GM10266 (cell line): ENCODE results near the gene GCH1.
"Not testable (repeated sequence)": the region's sequence is repeated elsewhere in the genome, so short reads cannot be mapped to it uniquely, and the experiment has no call there.

ENCODE experiments used
- DNase-seq: peaks from one replicate; pipeline ENCODE4 v3.0.0; 2012; ENCODE audit errors: extremely low spot score
- CTCF ChIP-seq: IDR thresholded peaks from 2 replicates; pipeline ENCODE4 v1.5.1; 2012; ENCODE audit warnings: mild to moderate bottlenecking, low read depth; ENCODE audit not compliant: control insufficient read depth, insufficient read depth; ENCODE audit errors: missing control alignments

GCH1 gene

GRCh38 chr14:54805445-54806322 is 96.9 kb downstream of the GCH1 start:
- TF ChIP-seq CTCF: peak; percentile 91
- DNase-seq: peak; percentile 66

DNA sequence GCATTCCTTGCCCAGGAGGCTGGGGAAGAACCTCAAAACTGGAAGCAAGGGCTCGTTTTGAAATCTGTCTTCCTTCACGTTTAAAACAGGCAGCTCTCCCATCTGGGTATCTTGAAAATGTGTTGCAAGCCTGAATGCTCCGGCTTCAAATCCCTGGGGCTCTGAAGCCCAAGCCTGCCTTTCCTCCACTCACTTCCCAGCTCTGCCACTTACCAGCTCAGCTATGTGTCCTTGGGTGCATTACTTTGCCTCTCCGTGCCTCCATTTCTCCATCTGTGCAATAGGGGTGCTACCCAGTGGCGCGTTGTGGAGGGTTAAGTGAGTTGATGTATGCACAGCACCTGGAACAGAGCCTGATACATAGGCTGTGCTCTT is 97.6 kb downstream of the GCH1 start:
- no peak for DNase-seq
- TF ChIP-seq CTCF: no peak

GRCh38 chr14:54804538-54805041 is 98.0 kb downstream of the GCH1 start:
- no peak for DNase-seq
- TF ChIP-seq CTCF: no peak

DNA sequence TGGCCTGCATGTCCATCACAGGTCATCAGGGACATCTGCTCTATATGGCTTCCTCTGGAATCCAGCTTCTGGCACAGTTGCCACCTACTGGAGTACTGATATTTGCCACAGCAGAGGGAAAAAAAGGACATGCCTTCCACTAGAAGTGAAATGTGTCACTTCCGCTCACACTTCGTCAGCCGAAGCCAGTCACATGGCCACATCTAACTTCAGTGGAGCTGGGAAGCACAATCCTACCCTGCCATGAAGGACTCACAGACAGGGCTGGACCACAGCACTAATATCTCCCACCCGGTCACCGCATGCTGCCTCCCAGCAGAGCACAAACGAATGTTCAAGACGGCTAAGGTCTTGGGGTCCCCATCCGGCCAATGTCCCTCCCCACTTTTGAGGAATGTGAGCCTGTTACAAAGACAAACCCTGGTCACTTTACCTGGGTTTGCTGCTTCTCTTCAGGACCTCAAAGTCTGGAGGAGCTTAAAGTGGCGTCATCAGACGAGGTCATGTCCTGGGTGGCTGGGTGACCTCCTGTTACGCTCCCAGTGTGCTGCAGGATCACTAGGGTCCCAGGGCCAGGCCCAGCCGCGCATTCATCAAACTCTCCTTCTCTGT is 98.6 kb downstream of the GCH1 start:
- no peak for TF ChIP-seq CTCF
- no peak for DNase-seq

- DNase-seq: no peak
- no peak for TF ChIP-seq CTCF
Measured at GRCh38 chr14:54803396-54803795, 99.2 kb downstream of the GCH1 start.

DNA sequence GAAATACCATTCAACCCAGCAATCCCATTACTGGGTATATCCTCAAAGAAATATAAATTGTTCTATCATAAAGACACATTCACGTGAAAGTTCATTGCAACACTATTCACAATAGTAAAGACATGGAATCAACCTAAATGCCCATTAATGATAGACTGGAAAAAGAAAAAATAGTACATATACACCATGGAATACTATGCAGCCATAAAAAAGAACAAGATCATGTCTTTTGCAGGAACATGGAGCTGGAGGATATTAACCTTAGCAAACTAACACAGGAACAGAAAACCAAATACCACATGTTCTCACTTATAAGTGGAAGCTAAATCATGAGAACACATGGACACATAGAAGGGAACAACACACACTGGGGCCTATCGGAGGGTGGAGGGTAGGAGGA is 101.1 kb downstream of the GCH1 start:
- not testable (repeated sequence) for DNase-seq

DNA sequence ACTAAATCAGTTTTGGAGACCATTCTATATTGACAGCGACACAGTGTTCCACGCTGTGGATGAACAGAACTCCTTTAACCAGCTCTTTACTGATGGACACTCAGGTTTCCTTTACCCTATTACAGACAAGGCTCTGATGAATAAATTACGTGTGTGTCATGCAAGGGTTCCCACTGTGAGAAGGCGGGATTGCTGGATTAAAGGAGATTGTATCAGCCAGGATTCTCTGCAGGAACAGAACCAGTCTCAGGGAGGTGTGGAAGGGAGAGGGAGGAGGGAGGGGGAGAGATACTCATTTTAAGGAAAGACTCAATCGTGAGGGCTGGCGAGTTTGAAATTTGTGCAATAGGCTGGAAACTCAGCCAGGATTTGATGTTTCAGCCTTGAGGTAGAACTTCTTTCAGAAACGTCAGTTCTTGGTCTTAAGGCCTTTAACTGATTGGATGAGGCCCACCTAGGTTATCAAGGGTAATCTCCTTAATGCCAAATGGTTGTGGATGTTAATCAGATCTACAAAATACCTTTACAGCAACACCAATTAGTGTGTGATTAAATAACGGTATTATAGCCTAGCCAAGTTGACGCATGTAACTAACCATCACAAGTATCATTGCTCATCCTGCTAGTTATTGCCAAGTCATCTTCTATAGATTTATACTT is 104.0 kb downstream of the GCH1 start:
- no peak for DNase-seq
- TF ChIP-seq CTCF: no peak
